Large intestine (tissue), 3 donors: ENCODE measurements around the gene UBE2N. TPM values are rescaled to one million over a fixed set of nuclear protein-coding genes. Genes with fewer than 3 reads are reported as not detected.

Experiments used
- DNase-seq, 2 donors: peaks; one replicate each; pipeline versions ENCODE4 v3.0.0 to v3.0.0-alpha.2; 2013
- H3K27ac ChIP-seq: one replicate; pipeline ENCODE4 v1.5.1; 2013; ENCODE audit warnings: low read length
- H3K27me3 ChIP-seq: 2 replicates; pipeline ENCODE4 v1.6.1; 2013; ENCODE audit warnings: low read length; ENCODE audit not compliant: control insufficient read depth, insufficient read depth
- H3K36me3 ChIP-seq: 2 replicates; pipeline ENCODE4 v1.6.1; 2013; ENCODE audit warnings: low read length; ENCODE audit not compliant: control insufficient read depth, insufficient read depth
- H3K4me1 ChIP-seq: one replicate; pipeline ENCODE4 v1.6.1; 2013; ENCODE audit warnings: low read length; ENCODE audit not compliant: control insufficient read depth, insufficient read depth
- H3K4me3 ChIP-seq: one replicate; pipeline ENCODE4 v1.5.1; 2013; ENCODE audit warnings: low read length
- H3K9me3 ChIP-seq: one replicate; pipeline ENCODE4 v1.6.1; 2013; ENCODE audit warnings: mild to moderate bottlenecking, low read depth, low read length, moderate library complexity; ENCODE audit not compliant: control insufficient read depth
- WGBS: methylation state at CpG from one replicate; pipeline ENCODE4 v1.1.5; 2013; ENCODE audit warnings: low lambda C conversion rate; ENCODE audit not compliant: insufficient coverage; 5-methylcytosine and 5-hydroxymethylcytosine counted together
- polyA plus RNA-seq: library from polyadenylated mRNA; unstranded; fragments of 120-200 nt; gene quantifications from one replicate; pipeline ENCODE4 v1.2.1, GENCODE V29; 2013

Gene UBE2N
- polyA plus RNA-seq, 1 donor, result 102 TPM

GRCh38 chr12:93466625-93467350 lies 25.0 kb upstream of the UBE2N start:
- H3K9me3 ChIP-seq, result no peaks in the 10 kb centered on the region
- no peak for DNase-seq
- WGBS, result no CpG with 5 or more reads among the region's 9 CpGs
- no peaks in the 10 kb centered on the region for H3K27me3 ChIP-seq
- no peak overlapping the region for H3K4me3 ChIP-seq
- peaks cover 10% of the 10 kb centered on the region for H3K4me1 ChIP-seq
- H3K36me3 ChIP-seq, result peaks cover 6% of the 10 kb centered on the region
- peak overlapping the region; percentile 87 for H3K27ac ChIP-seq

GRCh38 chr12:93465841-93466240 lies 24.1 kb upstream of the UBE2N start:
- no peak for DNase-seq
- 100% methylated on average over 2 of the region's 5 CpGs for WGBS
- Histone ChIP-seq H3K4me3 (no peak overlapping the region), H3K9me3 (no peaks in the 10 kb centered on the region), H3K4me1 (peaks cover 10% of the 10 kb centered on the region), H3K27me3 (no peaks in the 10 kb centered on the region), H3K27ac (no peak overlapping the region), H3K36me3 (peaks cover 6% of the 10 kb centered on the region)

- Histone ChIP-seq H3K27me3 (no peaks in the 10 kb centered on the region), H3K4me1 (no peaks in the 10 kb centered on the region), H3K27ac (no peak overlapping the region), H3K9me3 (no peaks in the 10 kb centered on the region), H3K36me3 (no peaks in the 10 kb centered on the region), H3K4me3 (no peak overlapping the region)
- WGBS, result no CpG with 5 or more reads among the region's 3 CpGs
- DNase-seq, result no peak
Observed at GRCh38 chr12:93461503-93461902, 19.8 kb upstream of the UBE2N start.

- Histone ChIP-seq H3K27ac (no peak overlapping the region), H3K4me3 (no peak overlapping the region), H3K36me3 (no peaks in the 10 kb centered on the region), H3K4me1 (no peaks in the 10 kb centered on the region), H3K27me3 (no peaks in the 10 kb centered on the region), H3K9me3 (no peaks in the 10 kb centered on the region)
- WGBS, result 83% methylated on average over 4 of the region's 7 CpGs
- DNase-seq, result no peak
Observed at GRCh38 chr12:93460902-93461301, 19.2 kb upstream of the UBE2N start.

GRCh38 chr12:93460003-93460402 lies 18.3 kb upstream of the UBE2N start:
- Histone ChIP-seq H3K27ac (no peak overlapping the region), H3K9me3 (no peaks in the 10 kb centered on the region), H3K27me3 (no peaks in the 10 kb centered on the region), H3K36me3 (no peaks in the 10 kb centered on the region), H3K4me3 (no peak overlapping the region), H3K4me1 (no peaks in the 10 kb centered on the region)
- DNase-seq, result no peak
- WGBS, result no CpG with 5 or more reads among the region's 6 CpGs

GRCh38 chr12:93459097-93459496 lies 17.4 kb upstream of the UBE2N start:
- Histone ChIP-seq H3K9me3 (no peaks in the 10 kb centered on the region), H3K27me3 (no peaks in the 10 kb centered on the region), H3K27ac (no peak overlapping the region), H3K36me3 (no peaks in the 10 kb centered on the region), H3K4me1 (no peaks in the 10 kb centered on the region), H3K4me3 (no peak overlapping the region)
- WGBS, result 100% methylated on average over 3 of the region's 5 CpGs
- no peak for DNase-seq

- H3K36me3 ChIP-seq, result no peaks in the 10 kb centered on the region
- H3K9me3 ChIP-seq, result no peaks in the 10 kb centered on the region
- no peak for DNase-seq
- H3K4me3 ChIP-seq, result no peak overlapping the region
- no peaks in the 10 kb centered on the region for H3K27me3 ChIP-seq
- H3K4me1 ChIP-seq, result no peaks in the 10 kb centered on the region
- WGBS, result no CpG with 5 or more reads among the region's 2 CpGs
- no peak overlapping the region for H3K27ac ChIP-seq
Observed at GRCh38 chr12:93456077-93456476, 14.3 kb upstream of the UBE2N start.

GRCh38 chr12:93453633-93454032 lies 11.9 kb upstream of the UBE2N start:
- H3K27ac ChIP-seq, result no peak overlapping the region
- H3K4me1 ChIP-seq, result no peaks in the 10 kb centered on the region
- H3K36me3 ChIP-seq, result no peaks in the 10 kb centered on the region
- 100% methylated on average over 1 of the region's 5 CpGs for WGBS
- H3K27me3 ChIP-seq, result no peaks in the 10 kb centered on the region
- H3K4me3 ChIP-seq, result no peak overlapping the region
- no peak for DNase-seq
- no peaks in the 10 kb centered on the region for H3K9me3 ChIP-seq

GRCh38 chr12:93451423-93452158 lies 9.8 kb upstream of the UBE2N start:
- no peaks in the 10 kb centered on the region for H3K36me3 ChIP-seq
- H3K27ac ChIP-seq, result no peak overlapping the region
- no peak overlapping the region for H3K4me3 ChIP-seq
- no peaks in the 10 kb centered on the region for H3K4me1 ChIP-seq
- 10% methylated on average over 2 of the region's 3 CpGs for WGBS
- no peaks in the 10 kb centered on the region for H3K27me3 ChIP-seq
- DNase-seq, result peak in 1 of 2 donors; percentile 56
- H3K9me3 ChIP-seq, result no peaks in the 10 kb centered on the region

GRCh38 chr12:93449277-93449676 lies 7.5 kb upstream of the UBE2N start:
- Histone ChIP-seq H3K4me1 (no peaks in the 10 kb centered on the region), H3K4me3 (no peak overlapping the region), H3K36me3 (no peaks in the 10 kb centered on the region), H3K27me3 (no peaks in the 10 kb centered on the region), H3K9me3 (no peaks in the 10 kb centered on the region), H3K27ac (no peak overlapping the region)
- DNase-seq, result no peak
- no CpG with 5 or more reads among the region's 1 CpG for WGBS
